K562 (cell line): ENCODE measurements around the gene ZNF384. TPM values are rescaled to one million over a fixed set of nuclear protein-coding genes. Genes with fewer than 3 reads are reported as not detected.

ENCODE experiments used
- KDM2B ChIP-seq: fragments of 250-450 bp; sonication (Bioruptor Pico); IDR thresholded peaks from 2 replicates; pipeline ENCODE4 v1.8.0; 2021; ENCODE audit warnings: mild to moderate bottlenecking, moderate library complexity
- SIX5 ChIP-seq, 2 experiments: IDR thresholded peaks; 2 replicates each; pipeline ENCODE4 v1.6.1; 2011; ENCODE audit warnings: low read length in 2 of 2, borderline replicate concordance in 1 of 2, low read depth in 1 of 2, mild to moderate bottlenecking in 1 of 2, moderate library complexity in 1 of 2; ENCODE audit not compliant: insufficient read depth in 1 of 2
- SUPT5H ChIP-seq: fragments of 450-650 bp; IDR thresholded peaks from 2 replicates; pipeline ENCODE4 v1.6.1; 2016
- WHSC1 ChIP-seq: IDR thresholded peaks from one replicate; pipeline ENCODE4 v1.6.1; 2012; ENCODE audit warnings: low read length, control low read depth, inconsistent platforms
- ZNF354B ChIP-seq: fragments of 250-450 bp; sonication (Bioruptor Pico); IDR thresholded peaks from 2 replicates; pipeline ENCODE4 v1.4.0; 2020
- ZNF778 ChIP-seq: fragments of 450-650 bp; formaldehyde crosslinking; IDR thresholded peaks from 2 replicates; pipeline ENCODE4 v1.4.0; 2020; ENCODE audit warnings: mild to moderate bottlenecking, moderate library complexity
- ZSCAN32 ChIP-seq: fragments of 450-650 bp; formaldehyde crosslinking; IDR thresholded peaks from 2 replicates; pipeline ENCODE4 v1.4.0; 2020; ENCODE audit warnings: mild to moderate bottlenecking, moderate library complexity
- ZZZ3 ChIP-seq: fragments of 450-650 bp; IDR thresholded peaks from 2 replicates; pipeline ENCODE4 v1.6.1; 2016; ENCODE audit warnings: antibody characterized with exemption, mild to moderate bottlenecking, moderate library complexity
- polyA plus RNA-seq, 8 experiments: library from polyadenylated mRNA; depleted of rRNA in 4 of 8; stranded (reverse) in 5 of 8; unstranded in 3 of 8; fragments of >200 nt; fragmentation: Nextera tagmentation in 2 of 8; fragmentation: Illumina TruSeq in 1 of 8; extraction: Ambion mirVana in 2 of 8; extraction: Trizol in 1 of 8; gene quantifications; 2 replicates each; pipeline versions ENCODE4 v1.2.1 to v1.2.3, GENCODE V29; 2011 to 2014; ENCODE audit warnings: inconsistent platforms in 1 of 8, missing spikeins in 1 of 8
- total RNA-seq, 7 experiments: library from RNA; depleted of rRNA in 6 of 7; stranded (reverse); fragments of >200 nt in 6 of 7; fragmentation: Illumina TruSeq in 2 of 7; extraction: Trizol in 2 of 7; gene quantifications; 2 replicates each; pipeline versions ENCODE4 v1.2.1 to v1.2.3, GENCODE V29; 2011 to 2021; ENCODE audit warnings: low replicate concordance in 1 of 7
- TF ChIP-seq, protein P1 (sequence below), 2 experiments: fragments of 450-650 bp in 1 of 2; IDR thresholded peaks; 2 replicates each; pipeline ENCODE4 v1.6.1; 2011 to 2017; ENCODE audit warnings: low read depth in 2 of 2, antibody characterized with exemption in 1 of 2, borderline replicate concordance in 1 of 2, low read length in 1 of 2, mild to moderate bottlenecking in 1 of 2, mixed read lengths in 1 of 2; ENCODE audit not compliant: control insufficient read depth in 1 of 2
- TF ChIP-seq, protein P2 (sequence below): fragments of 250-450 bp; sonication (Bioruptor Pico); IDR thresholded peaks from 2 replicates; pipeline ENCODE4 v1.4.0; 2020
- TF ChIP-seq, protein P3 (sequence below): IDR thresholded peaks from 2 replicates; pipeline ENCODE4 v1.6.1; 2011; ENCODE audit not compliant: insufficient read length; ENCODE audit errors: extremely low read depth
- TF ChIP-seq, protein P4 (sequence below): fragments of 250-450 bp; sonication (Bioruptor Pico); IDR thresholded peaks from 2 replicates; pipeline ENCODE4 v1.5.0; 2021; ENCODE audit warnings: mild to moderate bottlenecking, moderate library complexity
- TF ChIP-seq, protein P5 (sequence below): fragments of 450-650 bp; IDR thresholded peaks from one replicate; pipeline ENCODE4 v1.6.1; 2018; ENCODE audit warnings: mild to moderate bottlenecking, moderate library complexity; ENCODE audit not compliant: partially characterized antibody
- TF ChIP-seq, protein P6 (sequence below): fragments of 450-650 bp; IDR thresholded peaks from 2 replicates; pipeline ENCODE4 v1.6.1; 2016; ENCODE audit warnings: borderline replicate concordance

Gene ZNF384
- total and polyA plus RNA-seq, 9 of the 15 experiments (the other 6 are each of a cell fraction or from before 2014, with no cell fraction given) = 0.36 to 64.8 (median 21.3) TPM

DNA sequence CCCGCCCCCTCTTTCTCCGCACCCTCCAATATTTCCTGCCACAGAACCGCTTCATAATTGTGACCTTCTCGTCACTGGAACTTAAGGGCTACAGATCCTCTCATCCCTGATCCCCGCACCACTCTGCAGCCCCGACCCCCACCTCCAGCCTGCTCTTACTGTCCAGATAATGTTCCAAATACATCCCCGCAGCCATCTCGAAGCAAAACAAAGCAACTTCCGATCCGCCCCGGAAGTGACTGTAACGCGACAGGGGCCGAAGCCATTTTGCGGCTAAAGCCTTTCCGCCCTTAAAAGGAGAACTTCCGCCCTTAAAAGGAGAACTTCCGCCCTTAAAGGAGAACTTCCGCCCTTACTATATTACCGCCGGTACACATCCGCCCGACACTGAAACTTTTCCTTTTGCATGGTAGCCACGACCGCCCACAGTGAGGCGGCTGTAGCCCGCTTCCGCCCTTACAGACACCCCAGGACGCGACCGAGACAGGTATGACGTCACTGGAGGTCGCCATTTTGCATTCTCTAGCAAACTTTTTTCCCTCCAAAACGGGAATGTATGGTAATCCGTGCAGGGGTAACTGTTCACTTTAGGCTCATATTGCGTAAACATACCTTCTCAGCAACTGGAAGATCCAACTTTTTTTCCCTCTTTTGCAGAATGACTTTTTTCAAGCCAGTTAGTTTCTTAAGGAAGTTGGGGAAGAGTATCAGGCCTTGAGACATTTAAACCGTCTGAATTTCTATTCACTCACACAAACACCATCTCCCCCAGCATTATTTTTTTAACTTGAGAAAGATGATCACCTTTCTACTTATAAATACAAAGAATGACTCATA is 26.1 kb downstream of the ZNF384 start, which contains the start of gene ING4 (continued):
- TF ChIP-seq, protein P1, sequence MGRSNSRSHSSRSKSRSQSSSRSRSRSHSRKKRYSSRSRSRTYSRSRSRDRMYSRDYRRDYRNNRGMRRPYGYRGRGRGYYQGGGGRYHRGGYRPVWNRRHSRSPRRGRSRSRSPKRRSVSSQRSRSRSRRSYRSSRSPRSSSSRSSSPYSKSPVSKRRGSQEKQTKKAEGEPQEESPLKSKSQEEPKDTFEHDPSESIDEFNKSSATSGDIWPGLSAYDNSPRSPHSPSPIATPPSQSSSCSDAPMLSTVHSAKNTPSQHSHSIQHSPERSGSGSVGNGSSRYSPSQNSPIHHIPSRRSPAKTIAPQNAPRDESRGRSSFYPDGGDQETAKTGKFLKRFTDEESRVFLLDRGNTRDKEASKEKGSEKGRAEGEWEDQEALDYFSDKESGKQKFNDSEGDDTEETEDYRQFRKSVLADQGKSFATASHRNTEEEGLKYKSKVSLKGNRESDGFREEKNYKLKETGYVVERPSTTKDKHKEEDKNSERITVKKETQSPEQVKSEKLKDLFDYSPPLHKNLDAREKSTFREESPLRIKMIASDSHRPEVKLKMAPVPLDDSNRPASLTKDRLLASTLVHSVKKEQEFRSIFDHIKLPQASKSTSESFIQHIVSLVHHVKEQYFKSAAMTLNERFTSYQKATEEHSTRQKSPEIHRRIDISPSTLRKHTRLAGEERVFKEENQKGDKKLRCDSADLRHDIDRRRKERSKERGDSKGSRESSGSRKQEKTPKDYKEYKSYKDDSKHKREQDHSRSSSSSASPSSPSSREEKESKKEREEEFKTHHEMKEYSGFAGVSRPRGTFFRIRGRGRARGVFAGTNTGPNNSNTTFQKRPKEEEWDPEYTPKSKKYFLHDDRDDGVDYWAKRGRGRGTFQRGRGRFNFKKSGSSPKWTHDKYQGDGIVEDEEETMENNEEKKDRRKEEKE (IDR thresholded peaks at IDR 0.05; ENCODE audit: borderline replicate concordance in 1 of 2, control insufficient read depth in 1 of 2, low read depth in 2 of 2, low read length in 1 of 2) = no peak
- TF ChIP-seq ZSCAN32 (CRISPR knock-in tag) (no peak), SUPT5H (no peak; the same call in 1 of the 2 replicates), KDM2B (CRISPR knock-in tag) (no peak), WHSC1 (no peak), ZNF778 (CRISPR knock-in tag) (no peak), SIX5 (IDR thresholded peaks at IDR 0.05; ENCODE audit: borderline replicate concordance in 1 of 2, insufficient read depth in 1 of 2, low read depth in 1 of 2, low read length in 2 of 2) (peak; percentile 80 to 85), ZZZ3 (no peak), ZNF354B (CRISPR knock-in tag) (no peak)
- TF ChIP-seq, protein P2, sequence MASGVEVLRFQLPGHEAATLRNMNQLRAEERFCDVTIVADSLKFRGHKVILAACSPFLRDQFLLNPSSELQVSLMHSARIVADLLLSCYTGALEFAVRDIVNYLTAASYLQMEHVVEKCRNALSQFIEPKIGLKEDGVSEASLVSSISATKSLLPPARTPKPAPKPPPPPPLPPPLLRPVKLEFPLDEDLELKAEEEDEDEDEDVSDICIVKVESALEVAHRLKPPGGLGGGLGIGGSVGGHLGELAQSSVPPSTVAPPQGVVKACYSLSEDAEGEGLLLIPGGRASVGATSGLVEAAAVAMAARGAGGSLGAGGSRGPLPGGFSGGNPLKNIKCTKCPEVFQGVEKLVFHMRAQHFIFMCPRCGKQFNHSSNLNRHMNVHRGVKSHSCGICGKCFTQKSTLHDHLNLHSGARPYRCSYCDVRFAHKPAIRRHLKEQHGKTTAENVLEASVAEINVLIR (CRISPR knock-in tag) = peak; percentile 98
- TF ChIP-seq, protein P3, sequence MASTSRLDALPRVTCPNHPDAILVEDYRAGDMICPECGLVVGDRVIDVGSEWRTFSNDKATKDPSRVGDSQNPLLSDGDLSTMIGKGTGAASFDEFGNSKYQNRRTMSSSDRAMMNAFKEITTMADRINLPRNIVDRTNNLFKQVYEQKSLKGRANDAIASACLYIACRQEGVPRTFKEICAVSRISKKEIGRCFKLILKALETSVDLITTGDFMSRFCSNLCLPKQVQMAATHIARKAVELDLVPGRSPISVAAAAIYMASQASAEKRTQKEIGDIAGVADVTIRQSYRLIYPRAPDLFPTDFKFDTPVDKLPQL = no peak
- TF ChIP-seq, protein P4, sequence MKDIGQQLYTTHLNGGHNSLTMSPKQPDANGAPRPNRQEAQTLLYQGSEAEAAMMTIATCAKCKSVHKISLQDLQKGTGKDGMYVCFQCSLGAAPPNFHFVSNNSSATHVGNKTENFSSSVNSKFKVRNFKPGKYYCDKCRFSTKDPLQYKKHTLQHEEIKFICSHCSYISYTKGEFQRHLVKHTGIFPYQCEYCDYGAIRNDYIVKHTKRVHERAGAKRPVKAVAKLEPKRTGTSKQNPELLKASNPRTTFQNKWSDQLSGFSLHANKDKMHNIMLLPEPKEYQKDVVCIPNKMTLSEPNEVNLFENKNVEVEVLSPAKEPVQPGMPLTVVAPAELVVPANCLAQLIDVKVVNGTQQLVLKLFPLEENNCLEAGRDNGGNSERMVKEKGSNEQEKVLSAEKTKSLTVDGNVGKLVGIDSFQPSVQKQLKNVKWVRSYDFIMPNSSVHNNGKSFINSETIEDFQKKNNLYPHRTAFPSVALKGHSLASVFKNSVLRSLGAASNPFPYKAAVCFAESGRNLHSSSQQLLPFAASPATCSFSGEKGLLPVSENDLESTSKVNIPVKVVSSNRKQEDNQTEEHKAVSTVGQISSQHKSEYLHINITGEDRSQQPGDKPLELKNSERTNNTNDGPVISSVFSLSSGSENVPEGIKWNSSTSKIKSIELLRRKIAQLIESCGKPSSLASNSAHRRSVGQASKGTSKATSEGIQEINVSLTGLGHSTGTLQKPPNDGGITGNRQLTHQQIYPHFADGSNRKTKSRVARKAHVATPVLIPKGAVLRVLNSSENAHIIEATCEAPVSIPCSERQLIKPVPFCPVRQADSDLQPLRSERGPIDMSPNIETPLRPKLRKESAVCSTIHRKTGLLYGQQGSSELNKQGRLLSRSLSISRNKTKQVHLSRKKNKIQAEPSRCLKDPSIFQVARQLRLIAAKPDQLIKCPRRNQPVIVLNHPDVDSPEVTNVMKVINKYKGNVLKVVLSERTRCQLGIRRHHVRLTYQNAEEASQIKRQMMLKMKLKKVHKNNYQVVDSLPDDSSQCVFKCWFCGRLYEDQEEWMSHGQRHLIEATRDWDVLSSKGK (CRISPR knock-in tag) = no peak
- TF ChIP-seq, protein P5, sequence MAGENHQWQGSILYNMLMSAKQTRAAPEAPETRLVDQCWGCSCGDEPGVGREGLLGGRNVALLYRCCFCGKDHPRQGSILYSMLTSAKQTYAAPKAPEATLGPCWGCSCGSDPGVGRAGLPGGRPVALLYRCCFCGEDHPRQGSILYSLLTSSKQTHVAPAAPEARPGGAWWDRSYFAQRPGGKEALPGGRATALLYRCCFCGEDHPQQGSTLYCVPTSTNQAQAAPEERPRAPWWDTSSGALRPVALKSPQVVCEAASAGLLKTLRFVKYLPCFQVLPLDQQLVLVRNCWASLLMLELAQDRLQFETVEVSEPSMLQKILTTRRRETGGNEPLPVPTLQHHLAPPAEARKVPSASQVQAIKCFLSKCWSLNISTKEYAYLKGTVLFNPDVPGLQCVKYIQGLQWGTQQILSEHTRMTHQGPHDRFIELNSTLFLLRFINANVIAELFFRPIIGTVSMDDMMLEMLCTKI = no peak
- TF ChIP-seq, protein P6, sequence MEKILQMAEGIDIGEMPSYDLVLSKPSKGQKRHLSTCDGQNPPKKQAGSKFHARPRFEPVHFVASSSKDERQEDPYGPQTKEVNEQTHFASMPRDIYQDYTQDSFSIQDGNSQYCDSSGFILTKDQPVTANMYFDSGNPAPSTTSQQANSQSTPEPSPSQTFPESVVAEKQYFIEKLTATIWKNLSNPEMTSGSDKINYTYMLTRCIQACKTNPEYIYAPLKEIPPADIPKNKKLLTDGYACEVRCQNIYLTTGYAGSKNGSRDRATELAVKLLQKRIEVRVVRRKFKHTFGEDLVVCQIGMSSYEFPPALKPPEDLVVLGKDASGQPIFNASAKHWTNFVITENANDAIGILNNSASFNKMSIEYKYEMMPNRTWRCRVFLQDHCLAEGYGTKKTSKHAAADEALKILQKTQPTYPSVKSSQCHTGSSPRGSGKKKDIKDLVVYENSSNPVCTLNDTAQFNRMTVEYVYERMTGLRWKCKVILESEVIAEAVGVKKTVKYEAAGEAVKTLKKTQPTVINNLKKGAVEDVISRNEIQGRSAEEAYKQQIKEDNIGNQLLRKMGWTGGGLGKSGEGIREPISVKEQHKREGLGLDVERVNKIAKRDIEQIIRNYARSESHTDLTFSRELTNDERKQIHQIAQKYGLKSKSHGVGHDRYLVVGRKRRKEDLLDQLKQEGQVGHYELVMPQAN = peak; percentile 90
